SK-N-MC (cell line): Measurements from ENCODE around the gene HSD17B12.

Experiments used
- EZH2 ChIP-seq: fragments of 200-600 bp; sonication (generic); IDR thresholded peaks from one replicate; pipeline ENCODE4 v1.6.1; 2017; ENCODE audit warnings: antibody characterized with exemption
- POLR2AphosphoS5 ChIP-seq: IDR thresholded peaks from 2 replicates; pipeline ENCODE4 v1.6.1; 2012; ENCODE audit warnings: mild to moderate bottlenecking, low read depth, low read length, borderline replicate concordance

- TF ChIP-seq POLR2AphosphoS5 = no peak
- TF ChIP-seq EZH2 = no peak
These were observed 192.5 kb downstream of the HSD17B12 start for GRCh38 chr11:43872995-43873394.
